Activated CD4-positive, alpha-beta T cell treated with anti-CD3 and anti-CD28 coated beads for 36 hours (primary cell): ENCODE results near the gene FLRT3. TPM values are rescaled to one million over a fixed set of nuclear protein-coding genes. Genes with fewer than 3 reads are reported as not detected.

Experiments
- ATAC-seq: fragments of 200-7000 bp; cut with Tn5 transposase; one replicate; pipeline ENCODE4 v1.10.0; 2021; ENCODE audit warnings: mild to moderate bottlenecking, moderate library complexity
- CTCF ChIA-PET: fragments of 350-600 bp; sonication (Branson Sonifier 250); formaldehyde crosslinking; loops from one replicate; lab custom pipeline; 2021; ENCODE audit warnings: antibody characterized with exemption; lab: Charles Lee
- POLR2A ChIA-PET: fragments of 350-600 bp; sonication (Branson Sonifier 250); formaldehyde crosslinking; loops from one replicate; lab custom pipeline; 2021; ENCODE audit warnings: antibody characterized with exemption, inconsistent platforms; lab: Charles Lee
- DNase-seq: peaks from one replicate; pipeline ENCODE4 v3.0.0-alpha.2; 2020
- H3K27ac Mint-ChIP-seq: one replicate; pipeline ENCODE4 v1.8.0; 2021; ENCODE audit warnings: mixed read lengths
- H3K27me3 Mint-ChIP-seq: one replicate; pipeline ENCODE4 v1.8.0; 2021; ENCODE audit warnings: mixed read lengths
- H3K36me3 Mint-ChIP-seq: one replicate; pipeline ENCODE4 v1.8.0; 2021; ENCODE audit warnings: low read depth, mixed read lengths
- H3K4me1 Mint-ChIP-seq: one replicate; pipeline ENCODE4 v1.8.0; 2021; ENCODE audit warnings: mixed read lengths
- H3K4me3 Mint-ChIP-seq: one replicate; pipeline ENCODE4 v1.8.0; 2021; ENCODE audit warnings: mild to moderate bottlenecking, moderate library complexity, mixed read lengths
- H3K9me3 Mint-ChIP-seq: one replicate; pipeline ENCODE4 v1.8.0; 2021; ENCODE audit warnings: low read depth, mixed read lengths
- intact Hi-C, 2 experiments: fragments of 100-400 bp; cut with DNase I in 1 of 2; cut with micrococcal nuclease in 1 of 2; formaldehyde crosslinking; loops; one replicate each; pipeline versions ENCODE4 v1.14.2 to v1.15.1; 2022 to 2024; cut with DNase I, micrococcal nuclease
- total RNA-seq, 2 experiments: library from RNA; stranded (reverse); gene quantifications; one replicate each; pipeline ENCODE4 v1.2.3, GENCODE V29; 2021

The FLRT3 gene
- total RNA-seq, 2 experiments from 2014 or later: not detected

DNA sequence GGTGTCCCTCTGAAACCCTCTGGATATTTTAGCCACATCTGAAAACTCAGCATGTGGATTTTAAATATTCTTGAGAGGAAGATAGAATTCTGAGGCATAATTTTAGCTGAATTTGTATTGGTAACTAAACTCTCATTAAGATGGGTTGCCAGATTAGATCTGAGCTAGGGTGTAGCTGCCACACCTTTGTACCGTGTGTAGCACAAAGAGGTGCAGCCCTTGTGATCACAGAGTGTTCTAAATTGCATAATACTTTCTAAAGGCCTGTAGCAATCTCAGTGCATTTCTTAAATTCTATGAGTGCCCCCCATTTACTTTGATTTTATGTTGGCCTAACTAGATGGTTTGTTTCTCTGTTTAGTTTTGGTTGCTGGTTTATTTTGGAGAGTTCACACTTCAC, 53.0 kb downstream of the FLRT3 start:
- ATAC-seq (no peak), DNase-seq (no peak)
- intact Hi-C loops: no loop called here
- Mint-ChIP-seq H3K27me3 (no peaks in the 10 kb centered on the region), H3K27ac (no peak overlapping the region), H3K9me3 (peaks cover 4% of the 10 kb centered on the region), H3K4me1 (no peaks in the 10 kb centered on the region), H3K36me3 (no peaks in the 10 kb centered on the region), H3K4me3 (no peak overlapping the region)
- CTCF ChIA-PET: no interaction called here
- POLR2A ChIA-PET: no interaction called here

DNA sequence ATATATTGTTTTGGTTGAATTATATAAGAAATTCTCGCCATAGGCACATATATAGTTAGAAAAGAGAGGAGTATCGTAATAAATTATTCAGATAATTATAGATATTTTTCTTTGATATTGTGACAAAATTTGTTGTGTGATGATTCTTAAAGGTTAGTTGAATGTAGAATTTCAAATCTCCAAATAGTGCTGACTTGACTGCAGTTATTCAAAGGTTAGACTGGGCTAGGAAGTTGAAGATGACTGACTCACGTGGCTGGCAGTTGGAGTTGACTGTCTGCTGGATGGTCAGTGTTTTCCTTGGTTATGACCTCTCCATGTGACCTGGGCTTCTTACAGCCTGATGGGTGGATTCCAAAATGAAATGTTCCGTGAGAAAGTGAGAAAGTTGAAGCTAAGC, 55.3 kb downstream of the FLRT3 start:
- Mint-ChIP-seq H3K36me3 (no peaks in the 10 kb centered on the region), H3K27ac (no peak overlapping the region), H3K4me1 (no peaks in the 10 kb centered on the region), H3K9me3 (peaks cover 1% of the 10 kb centered on the region), H3K4me3 (no peak overlapping the region), H3K27me3 (no peaks in the 10 kb centered on the region)
- ChIA-PET CTCF (no interaction called here), POLR2A (no interaction called here)
- ATAC-seq (no peak), DNase-seq (no peak)
- intact Hi-C loops: no loop called here
